ENCODE data around the gene LAPTM5. TPM values are rescaled to one million over a fixed set of nuclear protein-coding genes. Genes with fewer than 3 reads are reported as not detected.

The LAPTM5 gene
- total and polyA plus RNA-seq, 10 of the 15 experiments (the other 5 are each of a cell fraction or from before 2014, with no cell fraction given): 24.1 to 1,034 (median 687) TPM

DNA sequence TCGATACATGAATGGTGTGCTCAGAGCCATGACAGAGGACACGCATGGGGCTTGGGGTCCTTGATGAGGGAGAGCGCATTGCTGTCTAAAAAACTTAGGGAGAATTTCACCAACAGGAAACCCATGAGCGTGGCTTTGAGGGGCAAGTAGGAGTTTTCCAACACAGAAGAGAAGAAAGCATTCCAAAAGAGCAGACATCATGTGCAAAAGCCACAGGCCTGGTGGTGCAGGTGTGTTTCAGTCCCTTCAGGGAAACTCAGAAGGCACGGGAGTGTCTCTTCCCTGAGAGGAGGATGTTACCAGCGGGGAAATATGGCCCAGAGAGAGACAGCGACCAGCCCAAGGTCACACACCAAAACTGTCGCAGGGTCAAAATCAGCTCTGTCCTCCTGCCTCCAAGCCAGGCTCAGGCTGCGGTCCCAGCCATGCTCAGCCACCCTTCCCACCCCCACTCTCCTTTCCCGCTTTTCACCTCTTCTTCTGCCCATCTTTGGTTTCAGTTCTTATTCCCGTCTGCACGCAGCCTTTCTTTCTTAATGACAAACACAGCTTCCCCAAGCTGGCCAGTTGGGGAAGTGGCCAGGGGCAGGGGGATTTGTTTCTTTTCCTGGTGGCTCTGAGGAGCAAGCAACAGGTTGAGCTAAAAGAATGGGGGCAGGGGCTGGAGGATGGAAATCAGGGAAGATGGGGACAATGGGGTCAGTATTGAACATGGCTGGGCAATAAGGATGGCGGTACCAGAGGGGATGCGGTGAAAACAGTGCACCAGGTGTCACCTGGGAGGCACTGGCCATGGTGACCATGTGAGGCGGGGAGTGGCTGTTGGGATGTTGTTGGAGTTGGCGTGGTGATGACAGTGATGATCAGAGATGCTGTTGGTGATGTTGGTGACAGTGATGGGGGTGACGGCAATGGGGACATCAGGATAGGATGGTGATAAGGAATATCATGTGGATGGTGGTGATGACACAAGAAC, 10.3 kb downstream of the LAPTM5 start (continued):
- TF ChIP-seq MYC (IDR thresholded peaks at IDR 0.05; ENCODE audit: insufficient read depth, insufficient read length, insufficient replicate concordance, low read length, severe bottlenecking) (no peak), BMI1 (IDR thresholded peaks at IDR 0.05; ENCODE audit: borderline replicate concordance) (no peak), MTA3 (IDR thresholded peaks at IDR 0.05; ENCODE audit: borderline replicate concordance, low read length) (no peak), POLR2AphosphoS2 (IDR thresholded peaks at IDR 0.05; ENCODE audit: low read depth, low read length) (0 out of 2 replicates have a peak, but pooled peaks have one; percentile 51), BACH1 (IDR thresholded peaks at IDR 0.05; ENCODE audit: borderline replicate concordance) (no peak), SMARCA5 (IDR thresholded peaks at IDR 0.05) (no peak), ZSCAN29 (IDR thresholded peaks at IDR 0.05) (no peak), PAX5 (IDR thresholded peaks at IDR 0.05; ENCODE audit: borderline replicate concordance, low read depth, low read length) (no peak), NR2C1 (IDR thresholded peaks at IDR 0.05) (no peak), SP1 (IDR thresholded peaks at IDR 0.05; ENCODE audit: low read depth, low read length) (peak; percentile 12), SRF (IDR thresholded peaks at IDR 0.05; ENCODE audit: low read depth in 2 of 2, low read length in 2 of 2) (no peak), IKZF2 (IDR thresholded peaks at IDR 0.05) (peak; percentile 87 to 90), ZBED1 (IDR thresholded peaks at IDR 0.05; ENCODE audit: borderline replicate concordance) (no peak), ZZZ3 (IDR thresholded peaks at IDR 0.05; ENCODE audit: control insufficient read depth, insufficient read length, low read depth) (no peak), EGR1 (IDR thresholded peaks at IDR 0.05; ENCODE audit: borderline replicate concordance in 1 of 2, low read depth in 2 of 2, low read length in 2 of 2) (no peak), HDAC2 (IDR thresholded peaks at IDR 0.05) (no peak), MEF2B (IDR thresholded peaks at IDR 0.05; ENCODE audit: partially characterized antibody, poor library complexity, severe bottlenecking) (peak; percentile 6), TBL1XR1 (IDR thresholded peaks at IDR 0.05; ENCODE audit: low read depth, low read length) (no peak; the same call in 1 of the 2 replicates), BRCA1 (IDR thresholded peaks at IDR 0.05; ENCODE audit: low read depth, low read length) (no peak)
- TF ChIP-seq, protein P1, sequence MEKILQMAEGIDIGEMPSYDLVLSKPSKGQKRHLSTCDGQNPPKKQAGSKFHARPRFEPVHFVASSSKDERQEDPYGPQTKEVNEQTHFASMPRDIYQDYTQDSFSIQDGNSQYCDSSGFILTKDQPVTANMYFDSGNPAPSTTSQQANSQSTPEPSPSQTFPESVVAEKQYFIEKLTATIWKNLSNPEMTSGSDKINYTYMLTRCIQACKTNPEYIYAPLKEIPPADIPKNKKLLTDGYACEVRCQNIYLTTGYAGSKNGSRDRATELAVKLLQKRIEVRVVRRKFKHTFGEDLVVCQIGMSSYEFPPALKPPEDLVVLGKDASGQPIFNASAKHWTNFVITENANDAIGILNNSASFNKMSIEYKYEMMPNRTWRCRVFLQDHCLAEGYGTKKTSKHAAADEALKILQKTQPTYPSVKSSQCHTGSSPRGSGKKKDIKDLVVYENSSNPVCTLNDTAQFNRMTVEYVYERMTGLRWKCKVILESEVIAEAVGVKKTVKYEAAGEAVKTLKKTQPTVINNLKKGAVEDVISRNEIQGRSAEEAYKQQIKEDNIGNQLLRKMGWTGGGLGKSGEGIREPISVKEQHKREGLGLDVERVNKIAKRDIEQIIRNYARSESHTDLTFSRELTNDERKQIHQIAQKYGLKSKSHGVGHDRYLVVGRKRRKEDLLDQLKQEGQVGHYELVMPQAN (conservative IDR thresholded peaks at IDR 0.05): no peak
- TF ChIP-seq, protein P2, sequence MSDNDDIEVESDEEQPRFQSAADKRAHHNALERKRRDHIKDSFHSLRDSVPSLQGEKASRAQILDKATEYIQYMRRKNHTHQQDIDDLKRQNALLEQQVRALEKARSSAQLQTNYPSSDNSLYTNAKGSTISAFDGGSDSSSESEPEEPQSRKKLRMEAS (IDR thresholded peaks at IDR 0.05; ENCODE audit: low read depth, low read length): no peak; the same call in 1 of the 2 replicates
- TF ChIP-seq, protein P3, sequence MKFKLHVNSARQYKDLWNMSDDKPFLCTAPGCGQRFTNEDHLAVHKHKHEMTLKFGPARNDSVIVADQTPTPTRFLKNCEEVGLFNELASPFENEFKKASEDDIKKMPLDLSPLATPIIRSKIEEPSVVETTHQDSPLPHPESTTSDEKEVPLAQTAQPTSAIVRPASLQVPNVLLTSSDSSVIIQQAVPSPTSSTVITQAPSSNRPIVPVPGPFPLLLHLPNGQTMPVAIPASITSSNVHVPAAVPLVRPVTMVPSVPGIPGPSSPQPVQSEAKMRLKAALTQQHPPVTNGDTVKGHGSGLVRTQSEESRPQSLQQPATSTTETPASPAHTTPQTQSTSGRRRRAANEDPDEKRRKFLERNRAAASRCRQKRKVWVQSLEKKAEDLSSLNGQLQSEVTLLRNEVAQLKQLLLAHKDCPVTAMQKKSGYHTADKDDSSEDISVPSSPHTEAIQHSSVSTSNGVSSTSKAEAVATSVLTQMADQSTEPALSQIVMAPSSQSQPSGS (IDR thresholded peaks at IDR 0.05; ENCODE audit: low read length): no peak
- TF ChIP-seq, protein P4, sequence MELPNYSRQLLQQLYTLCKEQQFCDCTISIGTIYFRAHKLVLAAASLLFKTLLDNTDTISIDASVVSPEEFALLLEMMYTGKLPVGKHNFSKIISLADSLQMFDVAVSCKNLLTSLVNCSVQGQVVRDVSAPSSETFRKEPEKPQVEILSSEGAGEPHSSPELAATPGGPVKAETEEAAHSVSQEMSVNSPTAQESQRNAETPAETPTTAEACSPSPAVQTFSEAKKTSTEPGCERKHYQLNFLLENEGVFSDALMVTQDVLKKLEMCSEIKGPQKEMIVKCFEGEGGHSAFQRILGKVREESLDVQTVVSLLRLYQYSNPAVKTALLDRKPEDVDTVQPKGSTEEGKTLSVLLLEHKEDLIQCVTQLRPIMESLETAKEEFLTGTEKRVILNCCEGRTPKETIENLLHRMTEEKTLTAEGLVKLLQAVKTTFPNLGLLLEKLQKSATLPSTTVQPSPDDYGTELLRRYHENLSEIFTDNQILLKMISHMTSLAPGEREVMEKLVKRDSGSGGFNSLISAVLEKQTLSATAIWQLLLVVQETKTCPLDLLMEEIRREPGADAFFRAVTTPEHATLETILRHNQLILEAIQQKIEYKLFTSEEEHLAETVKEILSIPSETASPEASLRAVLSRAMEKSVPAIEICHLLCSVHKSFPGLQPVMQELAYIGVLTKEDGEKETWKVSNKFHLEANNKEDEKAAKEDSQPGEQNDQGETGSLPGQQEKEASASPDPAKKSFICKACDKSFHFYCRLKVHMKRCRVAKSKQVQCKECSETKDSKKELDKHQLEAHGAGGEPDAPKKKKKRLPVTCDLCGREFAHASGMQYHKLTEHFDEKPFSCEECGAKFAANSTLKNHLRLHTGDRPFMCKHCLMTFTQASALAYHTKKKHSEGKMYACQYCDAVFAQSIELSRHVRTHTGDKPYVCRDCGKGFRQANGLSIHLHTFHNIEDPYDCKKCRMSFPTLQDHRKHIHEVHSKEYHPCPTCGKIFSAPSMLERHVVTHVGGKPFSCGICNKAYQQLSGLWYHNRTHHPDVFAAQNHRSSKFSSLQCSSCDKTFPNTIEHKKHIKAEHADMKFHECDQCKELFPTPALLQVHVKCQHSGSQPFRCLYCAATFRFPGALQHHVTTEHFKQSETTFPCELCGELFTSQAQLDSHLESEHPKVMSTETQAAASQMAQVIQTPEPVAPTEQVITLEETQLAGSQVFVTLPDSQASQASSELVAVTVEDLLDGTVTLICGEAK (IDR thresholded peaks at IDR 0.05; ENCODE audit: borderline replicate concordance): no peak

All from GM12878 (cell line).